HepG2 (cell line): ENCODE measurements around the gene ATP2B2. TPM values are rescaled to one million over a fixed set of nuclear protein-coding genes. Genes with fewer than 3 reads are reported as not detected.
A peak's percentile ranks its signal among the peaks of the same experiment; 100 is the strongest.

Experiments
- ARID5B ChIP-seq: IDR thresholded peaks from 2 replicates; pipeline ENCODE4 v1.4.0; 2020; ENCODE audit warnings: mild to moderate bottlenecking, missing genetic modification reagents
- FOXA3 ChIP-seq: IDR thresholded peaks from 2 replicates; pipeline ENCODE4 v1.6.1; 2016; ENCODE audit warnings: missing genetic modification reagents, missing compliant biosample characterization
- HHEX ChIP-seq: IDR thresholded peaks from 2 replicates; pipeline ENCODE4 v1.6.1; 2016; ENCODE audit warnings: control low read depth
- JUN ChIP-seq: sonication (generic); formaldehyde crosslinking; IDR thresholded peaks from 2 replicates; pipeline ENCODE4 v1.4.0; 2020; ENCODE audit warnings: mild to moderate bottlenecking, missing genetic modification reagents
- MLXIP ChIP-seq: sonication (generic); formaldehyde crosslinking; IDR thresholded peaks from 2 replicates; pipeline ENCODE4 v1.9.0; 2021; ENCODE audit warnings: missing genetic modification reagents, borderline replicate concordance
- PPARG ChIP-seq: conservative IDR thresholded peaks from 2 replicates; pipeline ENCODE4 v1.6.1; 2016; ENCODE audit warnings: missing biosample characterization, missing genetic modification reagents
- RERE ChIP-seq: IDR thresholded peaks from 2 replicates; pipeline ENCODE4 v1.6.1; 2016; ENCODE audit warnings: low read depth, missing genetic modification reagents, missing compliant biosample characterization
- SP1 ChIP-seq, 2 experiments: fragments of 450-650 bp in 1 of 2; sonication (generic) in 1 of 2; formaldehyde crosslinking in 1 of 2; IDR thresholded peaks; 2 replicates each; pipeline versions ENCODE4 v1.4.0 to v1.6.1; 2016 to 2020; ENCODE audit warnings: missing genetic modification reagents in 1 of 2
- XBP1 ChIP-seq: sonication (generic); formaldehyde crosslinking; IDR thresholded peaks from 2 replicates; pipeline ENCODE4 v1.5.0; 2020; ENCODE audit warnings: missing genetic modification reagents
- ZKSCAN5 ChIP-seq: sonication (generic); formaldehyde crosslinking; IDR thresholded peaks from 2 replicates; pipeline ENCODE4 v1.5.1; 2020; ENCODE audit warnings: mild to moderate bottlenecking, missing genetic modification reagents
- ZNF382 ChIP-seq: sonication (generic); formaldehyde crosslinking; IDR thresholded peaks from 2 replicates; pipeline ENCODE4 v1.5.0; 2020; ENCODE audit warnings: missing genetic modification reagents, mild to moderate bottlenecking, borderline replicate concordance
- ZNF556 ChIP-seq: sonication (generic); formaldehyde crosslinking; IDR thresholded peaks from 2 replicates; pipeline ENCODE4 v1.4.0; 2020; ENCODE audit warnings: mild to moderate bottlenecking, missing genetic modification reagents, borderline replicate concordance
- ZNF790 ChIP-seq: sonication (generic); formaldehyde crosslinking; IDR thresholded peaks from 2 replicates; pipeline ENCODE4 v1.8.0; 2022; ENCODE audit warnings: missing genetic modification reagents, mild to moderate bottlenecking, borderline replicate concordance
- polyA plus RNA-seq, 8 experiments: library from polyadenylated mRNA; depleted of rRNA in 3 of 8; stranded (reverse) in 7 of 8; unstranded in 1 of 8; fragments of >200 nt; fragmentation: Illumina TruSeq in 4 of 8; extraction: Trizol in 4 of 8; gene quantifications; 2 replicates each; pipeline versions ENCODE4 v1.2.1 to v1.2.3, GENCODE V29; 2011 to 2016; ENCODE audit warnings: low read depth in 4 of 8, missing spikeins in 1 of 8, mixed read lengths in 1 of 8; ENCODE audit not compliant: insufficient read depth in 1 of 8
- total RNA-seq, 5 experiments: library from RNA; depleted of rRNA; stranded (reverse); fragments of >200 nt; fragmentation: Illumina TruSeq; extraction: Trizol; gene quantifications; 2 replicates each; pipeline ENCODE4 v1.2.3, GENCODE V29; 2016; ENCODE audit warnings: low read depth in 1 of 5
- TF ChIP-seq, protein P1 (sequence below): sonication (generic); formaldehyde crosslinking; conservative IDR thresholded peaks from 2 replicates; pipeline ENCODE4 v1.4.0; 2020; ENCODE audit warnings: missing genetic modification reagents

Gene ATP2B2
- total and polyA plus RNA-seq, 2 of the 13 experiments (the other 11 are each of a cell fraction or from before 2014, with no cell fraction given): 1.5 to 2.3 TPM

DNA sequence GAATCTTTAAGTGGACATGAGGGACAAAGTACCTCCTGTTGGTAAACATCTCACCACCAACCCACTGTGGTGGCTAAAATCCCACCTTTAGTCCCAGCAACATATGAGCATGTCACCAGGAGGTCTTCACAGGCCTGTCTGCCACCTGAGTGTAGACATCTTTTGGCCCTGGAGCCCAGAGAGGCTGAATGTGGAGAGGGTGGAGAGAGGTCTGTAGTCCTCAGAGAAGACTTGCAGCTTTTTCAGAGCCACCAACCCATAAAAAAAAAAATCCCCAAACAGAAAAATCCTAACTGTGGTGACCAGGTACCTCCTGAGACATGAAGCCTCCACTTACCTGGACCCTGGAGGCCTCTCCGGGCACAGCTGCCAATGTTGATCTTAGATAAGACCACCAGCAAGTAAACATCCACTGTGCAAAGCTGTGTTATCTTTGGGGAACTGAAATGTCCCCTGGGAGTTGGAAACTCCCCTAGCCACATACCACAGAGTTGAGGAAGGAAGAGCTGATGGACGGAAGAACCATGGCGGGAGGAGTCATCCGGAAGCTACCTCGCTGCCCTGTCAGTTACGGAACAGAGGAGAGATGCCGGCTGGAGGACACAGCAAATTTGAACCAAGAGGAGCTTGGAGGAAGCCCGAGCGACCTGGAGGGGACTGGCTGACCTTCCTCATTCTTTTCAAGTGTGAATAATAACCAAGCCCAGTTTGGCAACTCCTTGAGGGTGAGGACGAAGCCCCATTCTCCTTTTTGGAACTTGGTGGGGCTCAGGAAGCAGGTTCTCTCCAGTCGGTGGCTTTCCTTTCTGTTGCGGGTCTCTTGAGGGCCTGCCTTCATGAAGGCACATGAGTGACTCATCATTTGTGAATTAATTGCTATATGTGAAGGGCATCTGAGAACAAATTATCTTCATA is 212.6 kb downstream of the ATP2B2 start, which contains the start of gene GHRL (continued):
- TF ChIP-seq MLXIP (CRISPR knock-in tag) (no peak), RERE (0 out of 2 replicates have a peak, but pooled peaks have one; percentile 25), FOXA3 (peak; percentile 92), SP1 (IDR thresholded peaks at IDR 0.05) (no peak), SP1 (CRISPR knock-in tag; IDR thresholded peaks at IDR 0.05) (no peak), PPARG (CRISPR knock-in tag) (peak; percentile 36; the same call in 1 of the 2 replicates), HHEX (CRISPR knock-in tag) (no peak), ARID5B (CRISPR knock-in tag) (peak; percentile 37; the same call in 1 of the 2 replicates), ZKSCAN5 (CRISPR knock-in tag) (no peak), JUN (CRISPR knock-in tag) (no peak), ZNF556 (CRISPR knock-in tag) (no peak; the same call in 1 of the 2 replicates), ZNF382 (CRISPR knock-in tag) (no peak), XBP1 (CRISPR knock-in tag) (no peak), ZNF790 (CRISPR knock-in tag) (no peak)
- TF ChIP-seq, protein P1, sequence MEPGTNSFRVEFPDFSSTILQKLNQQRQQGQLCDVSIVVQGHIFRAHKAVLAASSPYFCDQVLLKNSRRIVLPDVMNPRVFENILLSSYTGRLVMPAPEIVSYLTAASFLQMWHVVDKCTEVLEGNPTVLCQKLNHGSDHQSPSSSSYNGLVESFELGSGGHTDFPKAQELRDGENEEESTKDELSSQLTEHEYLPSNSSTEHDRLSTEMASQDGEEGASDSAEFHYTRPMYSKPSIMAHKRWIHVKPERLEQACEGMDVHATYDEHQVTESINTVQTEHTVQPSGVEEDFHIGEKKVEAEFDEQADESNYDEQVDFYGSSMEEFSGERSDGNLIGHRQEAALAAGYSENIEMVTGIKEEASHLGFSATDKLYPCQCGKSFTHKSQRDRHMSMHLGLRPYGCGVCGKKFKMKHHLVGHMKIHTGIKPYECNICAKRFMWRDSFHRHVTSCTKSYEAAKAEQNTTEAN (CRISPR knock-in tag): no peak
